ENCODE results near the gene TMEM183A.

DNA sequence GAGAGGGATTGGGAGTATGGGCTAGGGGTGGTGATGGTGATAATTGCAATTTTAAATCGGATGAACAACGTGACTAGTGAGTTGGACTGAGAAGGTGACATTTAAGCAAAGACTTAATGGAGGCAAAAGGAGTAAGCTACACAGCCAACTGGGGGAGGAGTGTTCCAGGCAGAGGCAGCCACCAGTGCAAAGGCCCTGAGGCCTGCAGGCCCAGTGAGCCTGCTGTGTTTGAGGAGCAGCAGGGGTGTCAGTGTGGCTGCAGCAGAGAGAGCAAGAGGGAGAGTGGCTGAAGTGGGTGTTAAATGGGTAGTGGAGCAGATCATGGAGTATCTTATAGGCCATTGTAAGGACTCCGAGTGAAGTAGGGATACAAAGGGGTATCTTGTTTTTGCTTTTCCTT, 59.8 kb downstream of the TMEM183A start:
- no peak for TF ChIP-seq FOXP2 (optimal IDR thresholded peaks at IDR 0.05; ENCODE audit: control extremely low read depth, extremely low read length, insufficient read depth)
- no peak for TF ChIP-seq POLR2AphosphoS5 (IDR thresholded peaks at IDR 0.05; ENCODE audit: borderline replicate concordance, low read depth, low read length)

All from SK-N-MC (cell line).